Mesothelial cell of epicardium (in vitro differentiated cells): Measurements from ENCODE around the gene NFATC1. TPM values are rescaled to one million over a fixed set of nuclear protein-coding genes. Genes with fewer than 3 reads are reported as not detected.

Experiments used
- DNase-seq, 2 experiments: peaks; one replicate each; pipeline ENCODE4 v3.0.0; 2021; ENCODE audit warnings: low spot score in 2 of 2; ENCODE audit not compliant: unreplicated experiment in 2 of 2
- H3K27ac Mint-ChIP-seq: 2 replicates; pipeline ENCODE4 v1.8.0; 2021; ENCODE audit warnings: mixed read lengths
- H3K27me3 Mint-ChIP-seq: 2 replicates; pipeline ENCODE4 v1.8.0; 2021; ENCODE audit warnings: low read depth, mixed read lengths
- H3K36me3 Mint-ChIP-seq: 2 replicates; pipeline ENCODE4 v1.8.0; 2021; ENCODE audit warnings: mixed read lengths
- H3K4me1 Mint-ChIP-seq: 2 replicates; pipeline ENCODE4 v1.8.0; 2021; ENCODE audit warnings: mixed read lengths
- H3K4me3 Mint-ChIP-seq: 2 replicates; pipeline ENCODE4 v1.8.0; 2021; ENCODE audit warnings: mild to moderate bottlenecking, moderate library complexity, mixed read lengths
- H3K9me3 Mint-ChIP-seq: 2 replicates; pipeline ENCODE4 v1.8.0; 2021; ENCODE audit warnings: mixed read lengths
- total RNA-seq: library from RNA; stranded (reverse); gene quantifications from 3 replicates; pipeline ENCODE4 v1.2.1, GENCODE V29; 2021
- TF ChIP-seq, protein P1 (sequence below): fragments of 200-600 bp; sonication (generic); IDR thresholded peaks from one replicate; pipeline ENCODE4 v1.5.0; 2021; ENCODE audit warnings: antibody characterized with exemption; ENCODE audit not compliant: unreplicated experiment

Gene NFATC1
- total RNA-seq, 1 donor from 2014 or later, result 13.4 TPM

- no peaks in the 10 kb centered on the region for H3K9me3 Mint-ChIP-seq
- no peak overlapping the region for H3K4me3 Mint-ChIP-seq
- H3K36me3 Mint-ChIP-seq, result no peaks in the 10 kb centered on the region
- TF ChIP-seq, protein P1, sequence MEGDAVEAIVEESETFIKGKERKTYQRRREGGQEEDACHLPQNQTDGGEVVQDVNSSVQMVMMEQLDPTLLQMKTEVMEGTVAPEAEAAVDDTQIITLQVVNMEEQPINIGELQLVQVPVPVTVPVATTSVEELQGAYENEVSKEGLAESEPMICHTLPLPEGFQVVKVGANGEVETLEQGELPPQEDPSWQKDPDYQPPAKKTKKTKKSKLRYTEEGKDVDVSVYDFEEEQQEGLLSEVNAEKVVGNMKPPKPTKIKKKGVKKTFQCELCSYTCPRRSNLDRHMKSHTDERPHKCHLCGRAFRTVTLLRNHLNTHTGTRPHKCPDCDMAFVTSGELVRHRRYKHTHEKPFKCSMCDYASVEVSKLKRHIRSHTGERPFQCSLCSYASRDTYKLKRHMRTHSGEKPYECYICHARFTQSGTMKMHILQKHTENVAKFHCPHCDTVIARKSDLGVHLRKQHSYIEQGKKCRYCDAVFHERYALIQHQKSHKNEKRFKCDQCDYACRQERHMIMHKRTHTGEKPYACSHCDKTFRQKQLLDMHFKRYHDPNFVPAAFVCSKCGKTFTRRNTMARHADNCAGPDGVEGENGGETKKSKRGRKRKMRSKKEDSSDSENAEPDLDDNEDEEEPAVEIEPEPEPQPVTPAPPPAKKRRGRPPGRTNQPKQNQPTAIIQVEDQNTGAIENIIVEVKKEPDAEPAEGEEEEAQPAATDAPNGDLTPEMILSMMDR, result no peak
- DNase-seq, result no peak
- no peak overlapping the region for H3K27ac Mint-ChIP-seq
- peaks cover 11% of the 10 kb centered on the region for H3K4me1 Mint-ChIP-seq
- H3K27me3 Mint-ChIP-seq, result no peaks in the 10 kb centered on the region
Observed at GRCh38 chr18:79421275-79421857, 25.6 kb downstream of the NFATC1 start.

DNA sequence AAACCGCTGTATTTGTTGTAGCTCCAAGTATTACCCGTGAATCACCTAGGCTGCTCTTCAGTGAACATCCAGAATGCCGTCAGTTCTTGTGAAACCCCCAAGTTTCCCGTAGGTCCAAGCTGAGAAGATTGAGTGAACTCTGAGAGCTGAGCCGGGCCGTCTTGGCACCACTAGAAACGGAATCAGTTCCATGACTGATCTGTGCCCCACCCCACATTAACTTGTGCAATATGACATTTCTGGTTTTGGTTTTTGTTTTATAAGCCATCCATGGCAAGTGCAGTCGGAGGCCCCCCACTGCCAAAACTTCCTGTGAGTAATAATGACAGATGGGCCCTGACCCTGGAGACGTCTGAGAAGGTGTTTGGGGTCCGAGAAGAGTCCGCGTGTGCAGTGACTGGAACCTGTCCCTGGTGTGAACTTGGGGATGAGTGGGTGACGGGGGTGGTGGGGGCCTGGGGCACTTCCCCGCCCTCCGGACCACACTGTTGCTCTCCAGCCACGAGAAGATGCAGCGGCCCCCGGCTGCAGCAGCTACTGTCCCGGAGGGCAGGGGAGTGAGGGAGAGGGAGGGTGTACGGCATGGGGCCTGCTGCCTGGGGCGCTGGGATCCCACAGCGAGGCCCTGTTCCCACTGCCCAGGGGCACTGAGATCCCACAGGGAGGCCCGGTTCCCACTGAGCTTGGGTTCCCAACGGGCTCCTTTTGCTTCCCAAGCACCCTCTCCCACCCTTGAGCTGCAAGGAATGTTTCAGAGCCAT is 26.5 kb downstream of the NFATC1 start:
- Mint-ChIP-seq H3K4me3 (no peak overlapping the region), H3K27me3 (no peaks in the 10 kb centered on the region)
- DNase-seq, result no peak

GRCh38 chr18:79422783-79423165 is 27.0 kb downstream of the NFATC1 start:
- Mint-ChIP-seq H3K27me3 (no peaks in the 10 kb centered on the region), H3K27ac (no peak overlapping the region), H3K9me3 (no peaks in the 10 kb centered on the region), H3K4me1 (peaks cover 11% of the 10 kb centered on the region), H3K4me3 (no peak overlapping the region), H3K36me3 (no peaks in the 10 kb centered on the region)
- TF ChIP-seq, protein P1, result no peak
- DNase-seq, result no peak

More for the DNA sequence above, 26.5 kb downstream of the NFATC1 start:
- no peaks in the 10 kb centered on the region for H3K9me3 Mint-ChIP-seq
- peaks cover 11% of the 10 kb centered on the region for H3K4me1 Mint-ChIP-seq
- TF ChIP-seq, protein P1, result no peak
- no peak overlapping the region for H3K27ac Mint-ChIP-seq
- H3K36me3 Mint-ChIP-seq, result no peaks in the 10 kb centered on the region

GRCh38 chr18:79423211-79424007 is 27.7 kb downstream of the NFATC1 start:
- Mint-ChIP-seq H3K27me3 (no peaks in the 10 kb centered on the region), H3K4me1 (peaks cover 11% of the 10 kb centered on the region), H3K4me3 (no peak overlapping the region), H3K36me3 (no peaks in the 10 kb centered on the region), H3K9me3 (no peaks in the 10 kb centered on the region), H3K27ac (no peak overlapping the region)
- DNase-seq, result no peak
- TF ChIP-seq, protein P1, result no peak

DNA sequence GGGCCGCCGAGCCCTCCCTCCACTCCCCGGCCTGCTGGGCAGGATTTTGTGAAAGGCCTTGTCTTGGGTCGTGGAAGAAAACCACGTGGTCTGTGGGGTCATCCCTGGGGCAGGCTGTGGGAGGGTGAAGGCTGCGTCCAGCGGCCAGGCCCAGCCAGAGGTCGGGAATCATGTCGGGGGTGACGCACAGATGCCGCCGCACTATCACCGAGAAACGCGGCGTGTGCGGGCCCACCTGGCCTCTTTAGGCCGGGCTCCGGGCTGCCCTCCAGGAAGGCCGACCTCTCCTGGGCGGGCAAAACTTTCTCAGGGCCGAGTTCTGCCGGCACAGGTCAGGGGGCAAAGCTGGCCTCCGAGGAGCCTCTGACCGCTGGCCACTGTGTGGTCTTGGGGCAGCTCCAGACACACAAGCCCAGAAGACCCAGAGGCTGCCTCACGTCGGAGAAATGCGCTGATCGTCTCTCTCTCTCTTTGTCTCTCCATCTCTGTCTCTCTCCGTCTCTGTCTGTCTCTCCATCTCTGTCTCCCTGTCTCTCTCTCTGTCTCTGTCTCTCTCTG is 28.4 kb downstream of the NFATC1 start:
- Mint-ChIP-seq H3K4me3 (no peak overlapping the region), H3K9me3 (no peaks in the 10 kb centered on the region), H3K27ac (peak overlapping the region; percentile 40), H3K27me3 (no peaks in the 10 kb centered on the region), H3K36me3 (no peaks in the 10 kb centered on the region), H3K4me1 (peaks cover 11% of the 10 kb centered on the region)
- DNase-seq, result no peak
- TF ChIP-seq, protein P1, result no peak
